Prostate gland (tissue), 2 donors: Measurements from ENCODE around the gene PCDHGA1.
"Not testable (repeated sequence)": the region's sequence is repeated elsewhere in the genome, so short reads cannot be mapped to it uniquely, and the experiment has no call there.

ENCODE experiments used
- POLR2A ChIP-seq: fragments of 450-650 bp; IDR thresholded peaks from one replicate; pipeline ENCODE4 v1.6.1; 2016; ENCODE audit warnings: antibody characterized with exemption, mild to moderate bottlenecking
- TF ChIP-seq, protein P1 (sequence below), 4 experiments: fragments of 200-600 bp in 2 of 4; fragments of 450-650 bp in 2 of 4; sonication (generic) in 2 of 4; IDR thresholded peaks; 1 replicate in 3 of 4; 2 replicates in 1 of 4; pipeline ENCODE4 v1.5.1; 2016 to 2019; ENCODE audit warnings: antibody characterized with exemption in 4 of 4, mild to moderate bottlenecking in 2 of 4, moderate library complexity in 2 of 4

DNA sequence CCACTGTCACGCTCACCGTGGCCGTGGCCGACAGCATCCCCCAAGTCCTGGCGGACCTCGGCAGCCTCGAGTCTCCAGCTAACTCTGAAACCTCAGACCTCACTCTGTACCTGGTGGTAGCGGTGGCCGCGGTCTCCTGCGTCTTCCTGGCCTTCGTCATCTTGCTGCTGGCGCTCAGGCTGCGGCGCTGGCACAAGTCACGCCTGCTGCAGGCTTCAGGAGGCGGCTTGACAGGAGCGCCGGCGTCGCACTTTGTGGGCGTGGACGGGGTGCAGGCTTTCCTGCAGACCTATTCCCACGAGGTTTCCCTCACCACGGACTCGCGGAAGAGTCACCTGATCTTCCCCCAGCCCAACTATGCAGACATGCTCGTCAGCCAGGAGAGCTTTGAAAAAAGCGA lies 102.4 kb downstream of the PCDHGA1 start:
- TF ChIP-seq, protein P1, sequence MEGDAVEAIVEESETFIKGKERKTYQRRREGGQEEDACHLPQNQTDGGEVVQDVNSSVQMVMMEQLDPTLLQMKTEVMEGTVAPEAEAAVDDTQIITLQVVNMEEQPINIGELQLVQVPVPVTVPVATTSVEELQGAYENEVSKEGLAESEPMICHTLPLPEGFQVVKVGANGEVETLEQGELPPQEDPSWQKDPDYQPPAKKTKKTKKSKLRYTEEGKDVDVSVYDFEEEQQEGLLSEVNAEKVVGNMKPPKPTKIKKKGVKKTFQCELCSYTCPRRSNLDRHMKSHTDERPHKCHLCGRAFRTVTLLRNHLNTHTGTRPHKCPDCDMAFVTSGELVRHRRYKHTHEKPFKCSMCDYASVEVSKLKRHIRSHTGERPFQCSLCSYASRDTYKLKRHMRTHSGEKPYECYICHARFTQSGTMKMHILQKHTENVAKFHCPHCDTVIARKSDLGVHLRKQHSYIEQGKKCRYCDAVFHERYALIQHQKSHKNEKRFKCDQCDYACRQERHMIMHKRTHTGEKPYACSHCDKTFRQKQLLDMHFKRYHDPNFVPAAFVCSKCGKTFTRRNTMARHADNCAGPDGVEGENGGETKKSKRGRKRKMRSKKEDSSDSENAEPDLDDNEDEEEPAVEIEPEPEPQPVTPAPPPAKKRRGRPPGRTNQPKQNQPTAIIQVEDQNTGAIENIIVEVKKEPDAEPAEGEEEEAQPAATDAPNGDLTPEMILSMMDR (IDR thresholded peaks at IDR 0.05), result not testable (repeated sequence)
- TF ChIP-seq POLR2A, result not testable (repeated sequence)
